ENCODE data around the gene SCYL1. TPM values are rescaled to one million over a fixed set of nuclear protein-coding genes. Genes with fewer than 3 reads are reported as not detected.
A peak's percentile ranks its signal among the peaks of the same experiment; 100 is the strongest.

SCYL1 gene
- total RNA-seq, 1 experiment from 2014 or later, result 39.1 TPM

GRCh38 chr11:65565624-65566453, 41.0 kb downstream of the SCYL1 start:
- Histone ChIP-seq H3K79me2 (ENCODE audit: low read length) (peaks cover 25% of the 10 kb centered on the region), H3K27me3 (ENCODE audit: low read length) (no peaks in the 10 kb centered on the region), H3K36me3 (ENCODE audit: insufficient read depth, low read length) (no peaks in the 10 kb centered on the region), H3K27ac (ENCODE audit: low read length) (no peak overlapping the region), H3K4me1 (ENCODE audit: low read length) (peaks cover 35% of the 10 kb centered on the region), H4K20me1 (ENCODE audit: insufficient read depth, low read depth, low read length) (no peaks in the 10 kb centered on the region), H3K4me3 (ENCODE audit: low read length) (no peak overlapping the region), H3K9ac (ENCODE audit: low read length) (no peak overlapping the region), H2AFZ (ENCODE audit: low read length) (no peak overlapping the region), H3K9me2 (replicated peaks; ENCODE audit: insufficient read depth, low read length) (no peaks in the 10 kb centered on the region), H3K9me3 (ENCODE audit: low read length) (no peaks in the 10 kb centered on the region), H3K4me2 (ENCODE audit: low read depth, low read length, poor library complexity, severe bottlenecking) (no peak overlapping the region)
- DNase-seq, result peak; percentile 73

- peaks cover 11% of the 10 kb centered on the region; the same call in 1 of the 2 replicates for H4K20me1 ChIP-seq (ENCODE audit: insufficient read depth, low read depth, low read length)
- H3K4me2 ChIP-seq (ENCODE audit: low read depth, low read length, poor library complexity, severe bottlenecking), result peak overlapping the region; percentile 97
- H3K27ac ChIP-seq (ENCODE audit: low read length), result peak overlapping the region; percentile 86
- peaks cover 54% of the 10 kb centered on the region for H3K4me1 ChIP-seq (ENCODE audit: low read length)
- H3K36me3 ChIP-seq (ENCODE audit: insufficient read depth, low read length), result no peaks in the 10 kb centered on the region
- no peaks in the 10 kb centered on the region for H3K9me3 ChIP-seq (ENCODE audit: low read length)
- peak overlapping the region; percentile 60 for H2AFZ ChIP-seq (ENCODE audit: low read length)
- H3K27me3 ChIP-seq (ENCODE audit: low read length), result no peaks in the 10 kb centered on the region
- peak overlapping the region; percentile 91 for H3K9ac ChIP-seq (ENCODE audit: low read length)
- H3K9me2 ChIP-seq (replicated peaks; ENCODE audit: insufficient read depth, low read length), result no peaks in the 10 kb centered on the region
- no peak for DNase-seq
- H3K79me2 ChIP-seq (ENCODE audit: low read length), result peaks cover 44% of the 10 kb centered on the region
- H3K4me3 ChIP-seq (ENCODE audit: low read length), result peak overlapping the region; percentile 98
Observed at GRCh38 chr11:65569164-65569972, 44.5 kb downstream of the SCYL1 start.

GRCh38 chr11:65569973-65570918, 45.4 kb downstream of the SCYL1 start, which contains the start of gene ZNRD2:
ZNRD2 (plus strand) TSS chr11:65570477; CDS start chr11:65570492, 15 bp downstream.
- Histone ChIP-seq H3K9ac (ENCODE audit: low read length) (peak within 1 kb of the TSS; percentile 91), H3K9me3 (ENCODE audit: low read length) (no peaks in the 10 kb centered on the region), H3K79me2 (ENCODE audit: low read length) (peaks cover 44% of the 10 kb centered on the region), H4K20me1 (ENCODE audit: insufficient read depth, low read depth, low read length) (peaks cover 11% of the 10 kb centered on the region; the same call in 1 of the 2 replicates), H3K36me3 (ENCODE audit: insufficient read depth, low read length) (no peaks in the 10 kb centered on the region), H3K4me2 (ENCODE audit: low read depth, low read length, poor library complexity, severe bottlenecking) (peak within 1 kb of the TSS; percentile 97), H3K4me3 (ENCODE audit: low read length) (peak within 1 kb of the TSS; percentile 98), H3K9me2 (replicated peaks; ENCODE audit: insufficient read depth, low read length) (no peaks in the 10 kb centered on the region), H2AFZ (ENCODE audit: low read length) (peak within 1 kb of the TSS; percentile 60), H3K27me3 (ENCODE audit: low read length) (no peaks in the 10 kb centered on the region), H3K4me1 (ENCODE audit: low read length) (peaks cover 63% of the 10 kb centered on the region), H3K27ac (ENCODE audit: low read length) (peak within 1 kb of the TSS; percentile 86)
- peak; percentile 99 for DNase-seq

- peak overlapping the region; percentile 98 for H3K4me3 ChIP-seq (ENCODE audit: low read length)
- no peak for DNase-seq
- H4K20me1 ChIP-seq (ENCODE audit: insufficient read depth, low read depth, low read length), result peaks cover 11% of the 10 kb centered on the region; the same call in 1 of the 2 replicates
- H3K4me1 ChIP-seq (ENCODE audit: low read length), result peaks cover 59% of the 10 kb centered on the region
- H3K9ac ChIP-seq (ENCODE audit: low read length), result peak overlapping the region; percentile 91
- no peaks in the 10 kb centered on the region for H3K9me2 ChIP-seq (replicated peaks; ENCODE audit: insufficient read depth, low read length)
- H3K36me3 ChIP-seq (ENCODE audit: insufficient read depth, low read length), result no peaks in the 10 kb centered on the region
- peak overlapping the region; percentile 97 for H3K4me2 ChIP-seq (ENCODE audit: low read depth, low read length, poor library complexity, severe bottlenecking)
- H2AFZ ChIP-seq (ENCODE audit: low read length), result no peak overlapping the region
- H3K79me2 ChIP-seq (ENCODE audit: low read length), result peaks cover 48% of the 10 kb centered on the region
- H3K9me3 ChIP-seq (ENCODE audit: low read length), result no peaks in the 10 kb centered on the region
- no peaks in the 10 kb centered on the region for H3K27me3 ChIP-seq (ENCODE audit: low read length)
- no peak overlapping the region for H3K27ac ChIP-seq (ENCODE audit: low read length)
Observed at GRCh38 chr11:65571420-65571819, 46.5 kb downstream of the SCYL1 start.

- Histone ChIP-seq H3K9me3 (ENCODE audit: low read length) (no peaks in the 10 kb centered on the region), H3K4me1 (ENCODE audit: low read length) (peaks cover 59% of the 10 kb centered on the region), H3K27ac (ENCODE audit: low read length) (no peak overlapping the region), H3K9ac (ENCODE audit: low read length) (peak overlapping the region; percentile 91), H3K27me3 (ENCODE audit: low read length) (no peaks in the 10 kb centered on the region), H3K4me2 (ENCODE audit: low read depth, low read length, poor library complexity, severe bottlenecking) (peak overlapping the region; percentile 97), H3K36me3 (ENCODE audit: insufficient read depth, low read length) (no peaks in the 10 kb centered on the region), H2AFZ (ENCODE audit: low read length) (no peak overlapping the region), H3K79me2 (ENCODE audit: low read length) (peaks cover 52% of the 10 kb centered on the region), H4K20me1 (ENCODE audit: insufficient read depth, low read depth, low read length) (peaks cover 11% of the 10 kb centered on the region; the same call in 1 of the 2 replicates), H3K4me3 (ENCODE audit: low read length) (peak overlapping the region; percentile 98; the same call in 1 of the 2 replicates), H3K9me2 (replicated peaks; ENCODE audit: insufficient read depth, low read length) (no peaks in the 10 kb centered on the region)
- DNase-seq, result peak; percentile 59
Observed at GRCh38 chr11:65571940-65572339, 47.1 kb downstream of the SCYL1 start.

- H3K27me3 ChIP-seq (ENCODE audit: low read length), result no peaks in the 10 kb centered on the region
- peak within 1 kb of the TSS; percentile 97 for H3K4me2 ChIP-seq (ENCODE audit: low read depth, low read length, poor library complexity, severe bottlenecking)
- H3K9me3 ChIP-seq (ENCODE audit: low read length), result no peaks in the 10 kb centered on the region
- no peak within 1 kb of the TSS for H2AFZ ChIP-seq (ENCODE audit: low read length)
- DNase-seq, result peak; percentile 95
- peaks cover 11% of the 10 kb centered on the region; the same call in 1 of the 2 replicates for H4K20me1 ChIP-seq (ENCODE audit: insufficient read depth, low read depth, low read length)
- peak within 1 kb of the TSS; percentile 91 for H3K9ac ChIP-seq (ENCODE audit: low read length)
- H3K4me3 ChIP-seq (ENCODE audit: low read length), result peak within 1 kb of the TSS; percentile 98
- peak within 1 kb of the TSS; percentile 60 for H3K27ac ChIP-seq (ENCODE audit: low read length)
- H3K9me2 ChIP-seq (replicated peaks; ENCODE audit: insufficient read depth, low read length), result no peaks in the 10 kb centered on the region
- H3K4me1 ChIP-seq (ENCODE audit: low read length), result peaks cover 64% of the 10 kb centered on the region
- H3K79me2 ChIP-seq (ENCODE audit: low read length), result peaks cover 53% of the 10 kb centered on the region
- no peaks in the 10 kb centered on the region for H3K36me3 ChIP-seq (ENCODE audit: insufficient read depth, low read length)
Observed at GRCh38 chr11:65572356-65573051, 47.6 kb downstream of the SCYL1 start, which contains the start of gene FAM89B. FAM89B (plus strand) TSS chr11:65572538; CDS start chr11:65572670, 132 bp downstream.
